GM21825 (cell line): ENCODE measurements around the gene SHQ1.
"Not testable (repeated sequence)": the region's sequence is repeated elsewhere in the genome, so short reads cannot be mapped to it uniquely, and the experiment has no call there.

Source experiments
- ATAC-seq: cut with Tn5 transposase; IDR thresholded peaks from one replicate; pipeline ENCODE4 v1.9.1; 2021; ENCODE audit warnings: mild to moderate bottlenecking, moderate library complexity; ENCODE audit not compliant: unreplicated experiment

SHQ1 gene

GRCh38 chr3:72803573-72803972 is 44.7 kb downstream of the SHQ1 start:
- ATAC-seq, result no peak

- no peak for ATAC-seq
These were observed 46.2 kb downstream of the SHQ1 start for GRCh38 chr3:72802001-72802400.

- no peak for ATAC-seq
These were observed 47.4 kb downstream of the SHQ1 start for GRCh38 chr3:72800869-72801268.

- no peak for ATAC-seq
These were observed 49.6 kb downstream of the SHQ1 start for GRCh38 chr3:72798552-72799195.

DNA sequence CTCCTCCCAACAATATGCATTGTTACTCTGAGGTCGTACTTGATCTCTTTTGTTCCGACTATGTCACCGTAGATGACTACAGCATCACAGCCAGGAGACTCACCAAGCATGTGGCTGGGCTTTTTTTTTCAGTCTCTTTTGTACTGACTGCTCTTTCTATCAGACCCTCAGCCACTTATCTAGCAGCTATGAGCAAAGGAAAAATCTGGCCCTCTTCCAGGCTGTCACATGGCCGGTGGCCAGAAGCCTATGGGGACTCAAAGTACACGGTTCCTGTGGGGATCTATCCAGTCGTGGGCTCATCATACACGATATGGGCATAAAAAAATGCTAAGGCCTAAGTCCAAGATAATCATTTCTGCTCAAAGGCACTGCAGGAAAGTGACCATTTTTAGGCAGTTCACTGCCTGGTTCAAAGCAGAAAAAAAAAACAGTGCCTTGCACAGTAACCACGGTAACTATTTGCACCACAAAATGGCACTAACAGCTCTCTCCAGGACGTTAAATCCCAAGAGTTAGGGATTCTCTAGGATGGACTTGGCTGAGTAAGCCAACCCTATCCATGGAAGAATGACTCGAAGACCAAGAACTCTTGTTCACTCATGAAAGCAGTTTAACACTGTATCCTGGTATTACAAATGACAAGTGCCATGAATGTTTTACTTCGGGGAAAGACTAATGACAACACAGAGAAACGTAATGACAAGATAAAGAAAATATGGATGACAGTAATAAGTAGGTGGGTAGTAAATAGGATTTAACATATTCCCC is 50.3 kb downstream of the SHQ1 start:
- no peak for ATAC-seq

DNA sequence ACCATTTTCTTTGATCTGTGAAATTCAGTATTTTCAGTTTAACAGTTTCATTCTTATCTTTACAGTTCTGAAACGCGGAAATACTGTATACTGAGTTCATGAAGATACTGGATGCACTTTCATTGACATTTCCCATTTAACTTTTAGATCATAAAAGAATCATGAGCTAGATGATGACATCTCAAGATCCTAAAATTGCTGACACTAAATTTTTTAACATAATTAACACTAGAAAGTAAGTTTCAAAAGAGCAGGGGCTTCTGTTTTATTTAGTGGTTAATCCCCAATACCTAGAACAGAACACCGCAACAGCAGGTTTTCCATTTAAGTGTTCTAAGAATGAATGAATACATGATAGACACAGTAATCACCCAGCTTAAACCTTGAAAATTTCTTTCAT is 54.2 kb downstream of the SHQ1 start:
- ATAC-seq, result no peak

GRCh38 chr3:72791161-72791560 is 57.1 kb downstream of the SHQ1 start:
- ATAC-seq, result no peak

DNA sequence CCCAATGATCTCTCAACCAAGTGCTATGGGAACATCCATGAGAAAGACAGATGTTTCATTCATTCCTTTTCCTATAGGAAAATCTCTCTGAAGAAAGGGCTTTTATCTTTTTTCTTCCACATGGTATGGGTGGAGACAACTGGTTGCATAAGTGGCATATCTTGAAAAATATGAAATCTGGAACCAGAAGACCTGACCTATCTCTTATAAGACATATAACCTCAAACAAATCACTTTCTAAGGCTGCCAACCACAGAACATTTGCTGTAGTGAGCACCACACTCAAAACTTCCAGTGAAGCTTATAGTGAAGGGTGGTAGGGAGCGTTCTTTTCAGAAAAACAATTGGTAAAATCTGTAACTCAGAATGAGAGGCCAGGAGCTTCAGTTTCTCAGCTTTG is 58.5 kb downstream of the SHQ1 start:
- ATAC-seq, result no peak

DNA sequence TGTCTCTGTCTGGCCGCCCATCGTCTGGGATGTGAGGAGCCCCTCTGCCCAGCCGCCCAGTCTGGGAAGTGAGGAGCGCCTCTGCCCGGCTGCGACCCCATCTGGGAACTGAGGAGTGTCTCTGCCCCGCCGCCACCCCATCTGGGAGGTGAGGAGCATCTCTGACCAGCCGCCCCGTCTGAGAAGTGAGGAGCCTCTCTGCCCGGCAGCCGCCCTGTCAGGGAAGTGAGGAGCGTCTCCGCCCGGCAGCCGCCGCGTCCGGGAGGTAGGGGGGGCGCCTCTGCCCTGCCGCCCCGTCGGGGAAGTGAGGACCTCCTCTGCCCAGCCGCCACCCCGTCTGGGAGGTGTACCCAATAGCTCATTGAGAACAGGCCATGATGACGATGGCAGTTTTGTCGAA is 60.0 kb downstream of the SHQ1 start:
- not testable (repeated sequence) for ATAC-seq

DNA sequence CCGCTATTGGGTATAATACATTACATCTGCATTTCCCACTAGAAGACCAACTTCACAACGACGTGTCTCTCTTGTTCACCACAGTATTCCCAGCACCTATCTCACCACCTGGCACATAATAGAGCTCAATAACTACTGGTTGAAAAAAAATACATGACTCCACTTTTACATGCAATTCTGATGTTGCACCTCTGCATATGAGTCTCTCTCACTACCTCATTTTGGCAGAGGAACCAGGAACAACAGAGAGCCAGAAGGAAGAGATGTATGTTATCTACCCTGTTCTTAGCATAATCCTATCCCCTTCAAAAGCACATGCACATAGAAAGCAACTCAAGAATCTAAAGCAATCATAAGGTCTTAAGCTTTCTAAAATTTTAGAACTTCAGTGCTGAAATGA is 61.6 kb downstream of the SHQ1 start:
- ATAC-seq, result no peak

- ATAC-seq, result no peak
These were observed 64.0 kb downstream of the SHQ1 start for GRCh38 chr3:72784226-72784625.

DNA sequence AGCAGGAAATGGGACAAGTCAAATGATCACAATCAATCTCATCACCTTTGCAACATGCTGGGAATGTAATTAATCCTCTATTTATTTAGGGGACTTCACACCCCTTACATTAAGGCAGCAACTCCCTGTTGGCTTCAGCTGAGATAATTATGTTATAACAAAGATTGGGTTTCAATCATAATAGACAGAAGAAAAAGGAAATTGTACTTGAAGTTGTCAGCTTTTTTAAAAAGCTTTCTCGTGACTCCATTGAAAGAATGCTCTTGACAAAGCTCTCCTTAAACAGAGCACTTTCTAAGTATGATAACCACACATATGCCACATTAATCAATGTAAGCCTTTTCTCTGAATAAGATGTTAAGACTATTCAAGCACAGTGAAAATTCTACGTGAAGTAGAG is 65.7 kb downstream of the SHQ1 start:
- no peak for ATAC-seq

GRCh38 chr3:72769758-72770540 is 78.3 kb downstream of the SHQ1 start:
- no peak for ATAC-seq

- ATAC-seq, result no peak
These were observed 79.3 kb downstream of the SHQ1 start for GRCh38 chr3:72768936-72769335.

DNA sequence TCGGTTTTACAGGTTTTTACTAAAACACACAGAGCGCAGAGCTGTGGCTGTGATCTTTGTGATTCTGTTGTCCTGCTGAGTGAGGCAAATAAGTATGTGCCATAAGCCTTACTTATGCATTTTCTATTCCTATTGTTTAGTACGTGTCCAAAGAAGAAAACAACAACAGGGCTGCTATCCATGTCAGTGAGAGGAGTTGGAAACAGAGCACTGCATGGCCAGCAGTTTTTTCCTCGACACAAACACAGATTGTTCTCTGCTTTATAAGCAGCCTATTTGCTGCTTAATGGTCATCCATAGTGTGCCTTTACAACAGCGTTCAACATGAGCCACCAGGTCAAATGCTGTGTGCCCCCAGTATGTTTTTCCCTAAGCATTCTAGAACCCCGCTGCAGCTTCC is 79.8 kb downstream of the SHQ1 start:
- ATAC-seq, result no peak

DNA sequence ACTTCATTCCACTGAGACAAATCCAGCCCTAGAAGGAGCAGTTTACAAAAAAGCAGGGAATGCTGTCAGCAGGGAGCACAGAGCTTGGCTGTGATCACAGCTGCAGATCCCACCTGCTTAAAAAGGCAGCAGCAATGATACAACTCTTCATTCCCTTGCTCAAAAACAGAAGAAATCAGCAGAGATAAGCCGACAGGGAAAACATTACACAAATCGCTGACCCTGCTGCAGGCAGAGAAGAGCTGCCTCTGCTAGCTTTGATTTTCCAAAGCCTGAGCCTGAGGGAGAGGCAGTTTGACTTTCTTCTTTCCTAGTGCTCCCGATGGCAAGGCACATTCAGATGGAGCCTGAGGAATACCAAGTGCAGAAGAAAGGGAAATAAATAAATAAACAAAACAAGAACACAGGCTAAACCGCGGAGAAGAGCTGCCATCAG is 80.2 kb downstream of the SHQ1 start:
- ATAC-seq, result no peak

GRCh38 chr3:72766866-72767265 is 81.4 kb downstream of the SHQ1 start:
- ATAC-seq, result no peak

GRCh38 chr3:72763751-72764440 is 84.3 kb downstream of the SHQ1 start:
- ATAC-seq, result no peak

DNA sequence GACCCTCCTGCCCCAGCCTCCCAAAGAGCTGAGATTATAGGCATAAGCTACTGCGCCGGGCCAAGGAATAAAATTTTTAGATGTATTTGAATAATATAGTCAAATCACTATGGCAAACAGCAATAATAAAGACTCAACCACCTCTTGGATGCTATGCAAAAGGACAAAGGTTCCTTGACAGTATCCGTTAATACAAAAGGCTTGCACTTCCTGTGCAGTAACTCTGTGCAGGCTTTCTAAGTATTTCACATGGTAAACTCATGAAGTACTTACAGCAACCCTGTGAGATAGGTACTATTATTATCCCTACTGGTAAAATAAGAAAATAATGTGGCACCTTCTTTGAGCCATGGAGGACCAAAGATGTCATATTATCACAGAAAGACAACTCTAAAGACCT is 86.8 kb downstream of the SHQ1 start:
- no peak for ATAC-seq

DNA sequence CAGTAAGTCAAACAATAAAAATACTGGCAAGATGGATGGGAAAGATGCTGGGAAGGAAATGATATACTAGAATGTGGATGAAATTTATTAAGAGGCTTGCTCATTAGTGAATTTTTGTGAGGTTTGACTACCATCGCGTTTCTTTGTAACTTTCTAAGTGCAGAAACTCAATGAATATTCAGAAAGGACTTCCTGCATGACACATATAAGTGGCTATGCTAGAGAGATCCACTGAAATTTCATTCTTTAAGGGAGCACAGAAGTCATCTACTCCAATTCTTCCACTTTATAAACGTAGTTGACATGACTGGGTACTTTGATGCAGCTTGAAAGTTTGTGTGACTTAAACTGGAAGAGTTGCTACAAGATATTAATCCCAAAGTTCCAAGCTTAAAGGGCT is 88.0 kb downstream of the SHQ1 start:
- no peak for ATAC-seq

DNA sequence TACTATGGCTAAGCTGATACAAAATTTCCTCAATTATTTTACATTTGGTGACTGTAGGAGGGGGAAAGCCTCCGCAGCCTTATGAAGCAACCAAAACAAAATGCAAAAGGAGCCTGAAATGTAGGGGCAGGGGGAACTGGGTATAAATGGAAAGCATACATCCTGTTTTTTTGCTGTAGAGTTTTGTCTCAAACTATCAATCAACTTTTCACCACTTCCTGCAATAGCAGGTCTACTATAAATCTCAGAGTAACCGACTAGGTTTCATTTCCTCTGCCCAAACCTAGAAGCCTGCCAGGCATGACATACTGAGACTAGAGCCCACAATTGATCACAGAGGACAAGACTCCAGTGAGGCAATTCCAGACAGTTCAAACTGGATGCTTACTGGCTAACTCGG is 91.3 kb downstream of the SHQ1 start:
- peak; percentile 100 for ATAC-seq
